DND-41 (cell line): ENCODE results near the gene AUTS2.

Experiments
- EZH2 ChIP-seq: IDR thresholded peaks from 3 replicates; pipeline ENCODE4 v1.6.1; 2012; ENCODE audit warnings: borderline replicate concordance, low read depth, mild to moderate bottlenecking, moderate library complexity, low read length, inconsistent platforms; ENCODE audit not compliant: severe bottlenecking
- TF ChIP-seq, protein P1 (sequence below): IDR thresholded peaks from 2 replicates; pipeline ENCODE4 v1.5.1; 2012; ENCODE audit warnings: borderline replicate concordance, low read length, moderate library complexity, mild to moderate bottlenecking; ENCODE audit not compliant: poor library complexity, severe bottlenecking; ENCODE audit errors: extremely low read depth

DNA sequence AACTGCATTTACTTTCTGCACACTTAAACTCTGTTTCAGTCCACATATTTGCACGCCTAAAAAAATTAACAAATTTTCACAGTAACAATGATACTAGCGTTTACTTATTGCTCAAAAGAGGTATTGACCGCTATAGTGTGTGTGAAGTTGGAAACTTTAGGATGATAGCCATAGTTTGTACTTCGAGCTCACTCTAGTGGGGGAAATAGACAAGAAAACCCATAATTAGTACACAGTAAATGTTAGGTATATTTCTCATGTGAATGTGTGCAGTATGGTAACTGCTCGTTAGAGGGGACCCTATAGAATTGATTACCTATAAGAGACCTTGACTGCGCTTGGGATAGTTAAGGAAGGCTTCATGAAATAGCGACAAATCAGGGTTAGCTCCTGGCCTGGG, 238.4 kb downstream of the AUTS2 start:
- TF ChIP-seq, protein P1, sequence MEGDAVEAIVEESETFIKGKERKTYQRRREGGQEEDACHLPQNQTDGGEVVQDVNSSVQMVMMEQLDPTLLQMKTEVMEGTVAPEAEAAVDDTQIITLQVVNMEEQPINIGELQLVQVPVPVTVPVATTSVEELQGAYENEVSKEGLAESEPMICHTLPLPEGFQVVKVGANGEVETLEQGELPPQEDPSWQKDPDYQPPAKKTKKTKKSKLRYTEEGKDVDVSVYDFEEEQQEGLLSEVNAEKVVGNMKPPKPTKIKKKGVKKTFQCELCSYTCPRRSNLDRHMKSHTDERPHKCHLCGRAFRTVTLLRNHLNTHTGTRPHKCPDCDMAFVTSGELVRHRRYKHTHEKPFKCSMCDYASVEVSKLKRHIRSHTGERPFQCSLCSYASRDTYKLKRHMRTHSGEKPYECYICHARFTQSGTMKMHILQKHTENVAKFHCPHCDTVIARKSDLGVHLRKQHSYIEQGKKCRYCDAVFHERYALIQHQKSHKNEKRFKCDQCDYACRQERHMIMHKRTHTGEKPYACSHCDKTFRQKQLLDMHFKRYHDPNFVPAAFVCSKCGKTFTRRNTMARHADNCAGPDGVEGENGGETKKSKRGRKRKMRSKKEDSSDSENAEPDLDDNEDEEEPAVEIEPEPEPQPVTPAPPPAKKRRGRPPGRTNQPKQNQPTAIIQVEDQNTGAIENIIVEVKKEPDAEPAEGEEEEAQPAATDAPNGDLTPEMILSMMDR: no peak
- TF ChIP-seq EZH2: no peak
